ENCODE results near the gene PDIA5.

DNA sequence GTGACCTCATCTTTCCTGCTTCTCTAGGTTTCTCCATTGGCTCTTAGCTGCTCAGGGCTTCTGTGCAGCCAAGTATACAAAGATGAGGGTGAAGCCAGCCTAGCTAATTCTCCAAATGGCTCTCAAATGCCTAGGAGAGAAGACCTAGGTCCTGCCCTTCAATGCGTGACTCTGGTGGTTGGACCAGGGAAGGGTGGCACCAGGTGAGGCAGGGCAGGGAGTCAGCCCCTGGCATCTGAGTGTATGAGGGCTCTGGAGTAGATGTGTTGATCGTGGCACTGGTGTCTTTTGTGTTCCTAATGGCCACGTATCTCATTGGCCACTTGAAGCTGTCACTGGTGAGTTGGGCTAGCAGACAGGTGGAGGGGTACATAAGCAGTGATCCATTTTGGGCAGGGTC lies 59.8 kb downstream of the PDIA5 start:
- TF ChIP-seq EP300 (IDR thresholded peaks at IDR 0.05) = no peak
- TF ChIP-seq, protein P1, sequence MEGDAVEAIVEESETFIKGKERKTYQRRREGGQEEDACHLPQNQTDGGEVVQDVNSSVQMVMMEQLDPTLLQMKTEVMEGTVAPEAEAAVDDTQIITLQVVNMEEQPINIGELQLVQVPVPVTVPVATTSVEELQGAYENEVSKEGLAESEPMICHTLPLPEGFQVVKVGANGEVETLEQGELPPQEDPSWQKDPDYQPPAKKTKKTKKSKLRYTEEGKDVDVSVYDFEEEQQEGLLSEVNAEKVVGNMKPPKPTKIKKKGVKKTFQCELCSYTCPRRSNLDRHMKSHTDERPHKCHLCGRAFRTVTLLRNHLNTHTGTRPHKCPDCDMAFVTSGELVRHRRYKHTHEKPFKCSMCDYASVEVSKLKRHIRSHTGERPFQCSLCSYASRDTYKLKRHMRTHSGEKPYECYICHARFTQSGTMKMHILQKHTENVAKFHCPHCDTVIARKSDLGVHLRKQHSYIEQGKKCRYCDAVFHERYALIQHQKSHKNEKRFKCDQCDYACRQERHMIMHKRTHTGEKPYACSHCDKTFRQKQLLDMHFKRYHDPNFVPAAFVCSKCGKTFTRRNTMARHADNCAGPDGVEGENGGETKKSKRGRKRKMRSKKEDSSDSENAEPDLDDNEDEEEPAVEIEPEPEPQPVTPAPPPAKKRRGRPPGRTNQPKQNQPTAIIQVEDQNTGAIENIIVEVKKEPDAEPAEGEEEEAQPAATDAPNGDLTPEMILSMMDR (IDR thresholded peaks at IDR 0.05) = no peak
